Measurements from ENCODE around the gene NKD2.
"Not testable (repeated sequence)": the region's sequence is repeated elsewhere in the genome, so short reads cannot be mapped to it uniquely, and the experiment has no call there.

Gene NKD2

DNA sequence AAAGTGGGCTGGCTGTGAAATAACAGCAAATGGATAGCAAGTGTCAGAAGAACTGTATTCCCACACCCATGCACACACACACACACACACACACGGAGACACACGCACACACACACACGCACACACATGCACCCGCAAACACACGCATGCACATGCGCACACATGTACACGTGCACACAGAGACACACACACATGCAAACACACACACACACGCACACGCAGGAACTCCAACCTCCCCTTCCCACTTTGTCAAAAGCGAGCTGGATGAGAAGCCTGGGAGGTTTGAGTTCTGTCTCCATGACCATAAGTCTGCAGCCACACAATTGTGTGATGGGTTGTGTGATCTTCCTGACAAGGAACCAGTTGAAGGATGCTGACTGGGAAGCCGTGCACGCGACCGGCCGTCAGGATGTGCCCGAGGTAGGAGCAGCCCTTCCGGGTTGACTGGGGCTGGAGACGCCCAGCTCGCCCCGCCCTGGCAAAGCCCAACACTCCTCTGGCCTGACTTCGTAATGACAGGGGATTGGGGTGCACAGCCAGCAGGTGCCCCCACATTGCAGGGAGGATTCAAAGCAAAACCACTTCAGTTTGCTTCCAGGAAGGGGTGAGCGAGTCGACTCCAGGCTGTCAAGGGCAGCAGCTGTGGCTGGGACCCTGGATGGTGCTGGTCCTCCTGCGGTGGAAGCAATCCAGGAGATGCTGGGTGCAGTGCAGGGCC, 29.3 kb upstream of the NKD2 start:
- DNase-seq, result no peak

GRCh38 chr5:980001-980588, 28.5 kb upstream of the NKD2 start:
- no peak for DNase-seq

- DNase-seq, result no peak
Measured at GRCh38 chr5:980966-981365, 27.6 kb upstream of the NKD2 start.

- DNase-seq, result no peak
Measured at GRCh38 chr5:981456-981855, 27.1 kb upstream of the NKD2 start.

DNA sequence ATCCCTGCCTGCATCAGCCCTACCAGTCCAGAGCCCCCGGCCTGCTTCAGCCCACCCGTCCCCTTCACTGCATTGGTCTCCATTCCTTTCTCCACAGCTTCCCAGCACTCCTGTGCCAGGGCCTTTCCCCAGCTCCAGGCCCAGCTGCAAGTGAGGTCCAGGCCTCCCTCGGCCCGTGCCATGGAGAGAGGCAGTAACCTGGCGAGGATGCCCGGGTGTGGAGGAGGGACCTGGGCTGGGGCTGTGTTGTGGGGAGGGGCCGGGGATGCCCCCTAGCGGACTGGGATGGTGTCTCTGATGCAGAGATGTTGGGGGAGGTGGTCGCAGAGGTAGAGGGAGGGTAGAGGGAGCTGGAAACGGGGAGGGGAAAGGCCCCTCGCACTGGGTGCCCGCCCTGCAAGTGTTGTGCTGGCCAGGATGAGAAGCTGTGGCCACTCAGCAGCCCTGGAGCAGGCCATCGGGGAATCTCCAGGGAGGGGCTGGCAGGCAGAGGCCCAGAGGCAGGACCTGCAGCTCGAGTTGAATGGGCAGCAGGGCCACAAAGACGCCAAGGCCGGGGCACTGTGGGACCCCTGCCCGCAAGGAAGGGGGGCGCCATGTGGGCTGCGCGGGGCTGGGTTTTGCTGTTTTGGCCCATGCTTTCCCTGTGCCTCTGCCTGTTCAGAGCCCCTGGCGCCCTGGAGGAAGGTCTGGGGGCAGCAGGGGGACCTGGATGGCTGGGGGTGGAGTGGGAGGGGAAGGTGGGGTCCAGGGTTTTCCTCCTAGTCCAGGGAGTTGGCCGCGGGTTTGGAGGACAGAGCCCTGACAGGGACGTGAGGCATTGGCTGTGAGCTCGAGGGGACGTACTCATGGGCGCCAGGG, 26.0 kb upstream of the NKD2 start:
- DNase-seq, result no peak

GRCh38 chr5:983238-983524, 25.4 kb upstream of the NKD2 start:
- DNase-seq, result no peak

DNA sequence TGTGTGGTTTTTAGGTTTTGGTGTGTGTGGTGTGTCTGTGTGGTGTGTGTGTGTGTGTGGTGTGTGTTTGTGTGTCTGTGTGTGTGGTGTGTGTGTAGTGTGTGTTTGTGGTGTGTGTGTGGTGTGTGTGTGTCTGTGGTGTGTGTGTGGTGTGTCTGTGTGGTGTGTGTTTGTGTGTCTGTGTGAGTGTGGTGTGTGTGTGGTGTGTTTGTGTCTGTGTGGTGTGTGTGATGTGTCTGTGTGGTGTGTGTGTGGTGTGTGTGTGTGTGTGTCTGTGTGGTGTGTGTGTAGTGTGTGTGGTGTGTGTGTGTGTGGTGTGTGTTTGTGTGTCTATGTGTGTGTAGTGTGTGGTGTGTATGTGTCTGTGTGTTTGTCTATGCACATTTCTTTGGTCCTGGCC, 25.0 kb upstream of the NKD2 start:
- DNase-seq, result no peak

GRCh38 chr5:984774-985173, 23.8 kb upstream of the NKD2 start:
- DNase-seq, result no peak

- DNase-seq, result no peak
Measured at GRCh38 chr5:987761-988160, 20.8 kb upstream of the NKD2 start.

GRCh38 chr5:988322-988721, 20.3 kb upstream of the NKD2 start:
- DNase-seq, result no peak

DNA sequence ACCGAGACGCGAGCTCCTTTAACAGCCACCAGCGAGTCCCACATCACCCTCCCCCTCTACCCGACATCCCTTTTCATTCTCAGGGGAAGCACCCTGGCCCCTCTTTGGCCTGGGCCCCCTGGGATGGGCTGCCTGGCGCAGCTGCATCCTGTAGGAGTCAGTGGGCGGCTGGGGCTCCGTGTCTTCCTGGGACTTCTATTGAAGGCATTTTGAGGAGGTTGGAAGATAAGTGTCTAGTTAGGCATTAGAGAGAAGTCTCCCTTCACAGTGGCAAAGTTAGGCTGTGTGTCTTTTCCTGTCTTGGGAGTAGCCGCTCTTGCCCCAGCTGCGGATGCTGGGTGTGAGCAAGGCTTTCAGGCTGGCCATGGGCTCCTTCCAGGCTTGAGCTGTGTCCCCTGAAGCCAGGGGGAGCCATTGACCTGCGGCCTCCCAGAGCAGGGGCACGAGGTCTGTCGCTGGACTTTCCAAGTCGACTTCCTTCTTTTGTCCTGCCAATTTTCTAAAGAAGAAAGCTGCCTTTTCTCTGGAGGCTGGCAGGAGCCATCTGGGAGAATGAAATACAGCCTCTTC, 18.6 kb upstream of the NKD2 start:
- DNase-seq, result no peak

GRCh38 chr5:991472-992267, 16.9 kb upstream of the NKD2 start:
- DNase-seq, result no peak

DNA sequence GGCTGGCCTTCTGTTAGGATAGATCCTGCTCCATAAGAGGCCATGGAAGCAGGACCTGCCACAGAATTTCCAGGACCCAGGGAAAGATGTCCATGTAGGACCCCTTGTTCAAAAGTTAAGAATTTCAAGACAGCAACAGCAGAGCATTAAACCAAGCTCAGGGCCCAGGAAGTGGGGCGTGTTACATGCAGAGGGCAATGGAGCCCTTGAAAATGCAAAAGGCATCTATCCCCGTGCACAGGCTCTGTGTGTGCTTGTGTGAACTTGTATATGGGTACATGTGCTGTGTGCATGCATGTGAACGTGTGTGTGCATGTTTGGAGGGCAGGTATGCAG, 14.4 kb upstream of the NKD2 start:
- no peak for DNase-seq

- no peak for DNase-seq
Measured at GRCh38 chr5:994821-995220, 13.8 kb upstream of the NKD2 start.

DNA sequence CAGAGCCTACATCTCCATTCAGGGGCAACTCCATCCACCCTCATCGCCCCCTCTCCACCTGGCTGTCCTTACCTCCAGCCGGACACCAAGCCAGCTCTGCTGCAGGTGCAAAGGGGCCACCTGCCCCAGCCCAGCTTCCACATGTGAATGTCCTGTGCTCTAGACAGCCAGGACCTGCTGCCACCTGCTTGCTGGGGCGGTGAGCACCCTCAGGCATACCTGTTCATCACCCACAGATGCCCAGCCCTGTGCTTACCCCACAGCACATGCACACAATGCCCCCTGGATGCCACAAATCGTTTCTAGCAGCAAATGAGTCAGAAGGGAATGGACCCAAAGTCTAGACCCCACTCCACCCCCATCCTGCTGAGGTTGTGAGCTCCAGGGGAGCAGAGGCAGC, 13.3 kb upstream of the NKD2 start:
- no peak for DNase-seq

- DNase-seq, result no peak
Measured at GRCh38 chr5:997001-997474, 11.6 kb upstream of the NKD2 start.

- DNase-seq, result no peak
Measured at GRCh38 chr5:997711-998110, 10.9 kb upstream of the NKD2 start.

DNA sequence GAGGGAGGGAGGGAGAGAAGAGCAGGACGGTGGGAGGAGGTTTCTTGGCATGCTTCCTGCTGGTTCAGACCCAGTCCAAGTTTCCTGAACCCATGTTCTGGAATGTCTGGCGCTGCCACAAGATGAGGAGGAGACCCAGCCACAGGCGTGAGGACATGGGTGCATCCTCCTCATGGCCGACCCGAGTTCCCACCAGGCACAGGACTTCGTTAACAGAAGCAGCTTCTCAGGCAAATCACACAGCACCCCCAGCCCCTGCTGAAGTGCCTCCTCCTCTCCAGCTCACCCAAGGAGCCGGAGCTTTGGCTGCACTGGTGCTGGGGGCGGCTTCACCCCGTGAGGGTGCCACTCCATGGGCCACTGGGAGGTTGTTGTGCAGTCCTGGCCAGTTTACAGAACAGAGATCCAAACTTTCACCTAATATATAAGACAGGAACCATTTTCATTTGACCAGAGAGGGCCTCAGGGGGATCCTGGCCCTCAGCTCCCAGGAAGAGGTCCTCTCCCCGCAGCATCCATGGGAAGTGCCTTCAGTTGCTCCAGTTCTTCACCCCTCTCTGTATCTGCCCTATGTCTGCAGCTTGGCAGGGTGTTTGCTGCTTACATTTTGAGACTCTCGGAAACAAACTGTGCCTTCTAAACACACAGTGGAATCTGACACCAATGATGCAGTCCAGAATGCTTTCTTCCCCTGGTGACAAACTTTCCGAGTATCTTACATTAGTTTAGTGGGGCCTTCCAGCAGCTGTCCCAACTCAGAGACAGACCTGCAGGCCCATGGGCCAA, 10.2 kb upstream of the NKD2 start:
- DNase-seq, result no peak

DNA sequence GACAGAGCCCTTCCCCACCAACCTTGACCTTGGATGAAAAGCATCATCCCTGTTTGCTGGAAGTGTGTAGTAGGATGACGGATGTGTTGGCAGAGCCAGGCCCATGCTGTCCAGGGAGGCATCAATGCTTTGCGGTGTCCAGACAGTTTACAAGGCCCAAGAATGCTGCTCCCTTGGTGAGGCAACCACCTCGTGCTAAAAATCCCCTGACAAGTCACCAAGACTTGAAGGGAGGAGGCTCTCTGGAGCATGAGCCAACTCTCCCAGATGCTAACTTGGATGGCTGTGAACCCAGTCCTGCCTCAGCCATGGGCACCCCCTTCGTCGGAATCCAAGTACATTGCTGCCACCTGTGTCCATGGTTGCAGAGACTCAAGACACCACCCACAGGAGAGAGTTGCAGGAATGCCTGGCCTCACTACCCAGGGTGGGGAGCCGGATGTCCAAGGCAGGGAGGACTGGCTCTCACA, 9.5 kb upstream of the NKD2 start:
- no peak for DNase-seq

- DNase-seq, result no peak
Measured at GRCh38 chr5:999724-1000123, 8.9 kb upstream of the NKD2 start.

- no peak for DNase-seq
Measured at GRCh38 chr5:1000329-1000728, 8.3 kb upstream of the NKD2 start.

- DNase-seq, result not testable (repeated sequence)
Measured at GRCh38 chr5:1000831-1001230, 7.8 kb upstream of the NKD2 start.

All from GOT3 (cell line).